ENCODE results near the gene ZC4H2.
"Not testable (repeated sequence)": the region's sequence is repeated elsewhere in the genome, so short reads cannot be mapped to it uniquely, and the experiment has no call there.

The ZC4H2 gene

GRCh38 chrX:64975989-64976672 lies at the start of gene ZC4H2:
TSS of gene ZC4H2 (minus strand) at chrX:64976450. CDS start at chrX:64976377, 73 bp downstream.
- DNase-seq (ENCODE audit: low read depth): peak; percentile 71

- no peak for DNase-seq (ENCODE audit: low read depth)
Observed at GRCh38 chrX:65017451-65017850, 41.2 kb upstream of the ZC4H2 start.

- DNase-seq (ENCODE audit: low read depth): no peak
Observed at GRCh38 chrX:65014230-65014629, 38.0 kb upstream of the ZC4H2 start.

GRCh38 chrX:65009459-65009858 lies 33.2 kb upstream of the ZC4H2 start:
- DNase-seq (ENCODE audit: low read depth): no peak

- DNase-seq (ENCODE audit: low read depth): not testable (repeated sequence)
Observed at GRCh38 chrX:65002208-65002607, 26.0 kb upstream of the ZC4H2 start.

GRCh38 chrX:64996805-64997204 lies 20.6 kb upstream of the ZC4H2 start:
- no peak for DNase-seq (ENCODE audit: low read depth)

- no peak for DNase-seq (ENCODE audit: low read depth)
Observed at GRCh38 chrX:64994131-64994798, 18.0 kb upstream of the ZC4H2 start.

- no peak for DNase-seq (ENCODE audit: low read depth)
Observed at GRCh38 chrX:64977830-64978229, 1.6 kb upstream of the ZC4H2 start.

GRCh38 chrX:64977051-64977450 lies 801 bp upstream of the ZC4H2 start:
- no peak for DNase-seq (ENCODE audit: low read depth)

- DNase-seq (ENCODE audit: low read depth): no peak
Observed at GRCh38 chrX:64976673-64977040, 407 bp upstream of the ZC4H2 start.

GRCh38 chrX:64975491-64975890 lies 759 bp downstream of the ZC4H2 start:
- peak; percentile 1 for DNase-seq (ENCODE audit: low read depth)

- DNase-seq (ENCODE audit: low read depth): no peak
Observed at GRCh38 chrX:64925480-64925879, 50.8 kb downstream of the ZC4H2 start.

GRCh38 chrX:64908121-64908520 lies 68.1 kb downstream of the ZC4H2 start:
- DNase-seq (ENCODE audit: low read depth): no peak

- no peak for DNase-seq (ENCODE audit: low read depth)
Observed at GRCh38 chrX:64894454-64895038, 81.7 kb downstream of the ZC4H2 start.

GRCh38 chrX:64885850-64886249 lies 90.4 kb downstream of the ZC4H2 start:
- DNase-seq (ENCODE audit: low read depth): no peak

GRCh38 chrX:64878709-64879108 lies 97.5 kb downstream of the ZC4H2 start:
- DNase-seq (ENCODE audit: low read depth): not testable (repeated sequence)

GRCh38 chrX:64867217-64867616 lies 109.0 kb downstream of the ZC4H2 start:
- DNase-seq (ENCODE audit: low read depth): no peak
